HepG2 (cell line): ENCODE data around the gene COG5. TPM values are rescaled to one million over a fixed set of nuclear protein-coding genes. Genes with fewer than 3 reads are reported as not detected.

Experiments
- BHLHE40 ChIP-seq: IDR thresholded peaks from 2 replicates; pipeline ENCODE4 v1.6.1; 2011; ENCODE audit warnings: low read length, improper control_type of control experiment
- JUNB ChIP-seq: sonication (generic); formaldehyde crosslinking; IDR thresholded peaks from 2 replicates; pipeline ENCODE4 v1.8.0; 2022; ENCODE audit warnings: missing genetic modification reagents, mild to moderate bottlenecking, borderline replicate concordance
- RXRA ChIP-seq: sonication (generic); formaldehyde crosslinking; IDR thresholded peaks from 2 replicates; pipeline ENCODE4 v1.5.1; 2020; ENCODE audit warnings: missing genetic modification reagents
- SOX13 ChIP-seq, 3 experiments: fragments of 450-650 bp in 1 of 3; sonication (generic) in 1 of 3; formaldehyde crosslinking in 1 of 3; IDR thresholded peaks in 2 of 3; conservative IDR thresholded peaks in 1 of 3; 2 replicates each; pipeline versions ENCODE4 v1.5.0 to v1.6.1; 2016 to 2020; ENCODE audit warnings: antibody characterized with exemption in 1 of 3, mild to moderate bottlenecking in 1 of 3, missing compliant biosample characterization in 1 of 3, missing genetic modification reagents in 1 of 3, moderate library complexity in 1 of 3
- SRSF1 ChIP-seq: fragments of 200-400 bp; formaldehyde crosslinking; optimal IDR thresholded peaks from 2 replicates; pipeline ENCODE3; 2017; ENCODE audit warnings: mild to moderate bottlenecking, low read depth, low read length, moderate library complexity
- ZBTB40 ChIP-seq, 2 experiments: fragments of 450-650 bp in 1 of 2; sonication (generic) in 1 of 2; formaldehyde crosslinking in 1 of 2; IDR thresholded peaks; 2 replicates each; pipeline versions ENCODE4 v1.6.1 to v1.8.0; 2016 to 2022; ENCODE audit warnings: antibody characterized with exemption in 1 of 2, mild to moderate bottlenecking in 1 of 2, missing genetic modification reagents in 1 of 2
- polyA plus RNA-seq, 8 experiments: library from polyadenylated mRNA; depleted of rRNA in 3 of 8; stranded (reverse) in 7 of 8; unstranded in 1 of 8; fragments of >200 nt; fragmentation: Illumina TruSeq in 4 of 8; extraction: Trizol in 4 of 8; gene quantifications; 2 replicates each; pipeline versions ENCODE4 v1.2.1 to v1.2.3, GENCODE V29; 2011 to 2016; ENCODE audit warnings: low read depth in 4 of 8, missing spikeins in 1 of 8, mixed read lengths in 1 of 8; ENCODE audit not compliant: insufficient read depth in 1 of 8
- total RNA-seq, 5 experiments: library from RNA; depleted of rRNA; stranded (reverse); fragments of >200 nt; fragmentation: Illumina TruSeq; extraction: Trizol; gene quantifications; 2 replicates each; pipeline ENCODE4 v1.2.3, GENCODE V29; 2016; ENCODE audit warnings: low read depth in 1 of 5

Gene COG5
- total and polyA plus RNA-seq, 2 of the 13 experiments (the other 11 are each of a cell fraction or from before 2014, with no cell fraction given) = 20.4 to 31.3 TPM

- TF ChIP-seq ZBTB40 (IDR thresholded peaks at IDR 0.05) = no peak
- TF ChIP-seq ZBTB40 (CRISPR knock-in tag; IDR thresholded peaks at IDR 0.05) = no peak
- TF ChIP-seq SOX13 (IDR thresholded peaks at IDR 0.05) = no peak
- no peak for TF ChIP-seq SOX13 (CRISPR knock-in tag; conservative IDR thresholded peaks at IDR 0.05 in 1 of 2, IDR thresholded peaks at IDR 0.05 in 1 of 2)
- no peak for TF ChIP-seq SRSF1
- no peak for TF ChIP-seq RXRA (CRISPR knock-in tag)
- TF ChIP-seq BHLHE40 = no peak
- no peak for TF ChIP-seq JUNB (CRISPR knock-in tag)
Observed at GRCh38 chr7:107467972-107468371, 95.7 kb downstream of the COG5 start (continued).
